Naive B cell (primary cell): ENCODE results near the gene RUNX2. TPM values are rescaled to one million over a fixed set of nuclear protein-coding genes. Genes with fewer than 3 reads are reported as not detected.

Experiments used
- ATAC-seq, 2 donors: fragments of 150-1000 bp; cut with Tn5 transposase; 2 replicates each; pipeline ENCODE4 v1.10.0; 2021; ENCODE audit warnings: low read depth in 2 of 2, mild to moderate bottlenecking in 2 of 2, moderate library complexity in 2 of 2
- DNase-seq: peaks from one replicate; pipeline ENCODE4 v3.0.0; 2022
- H3K27ac Mint-ChIP-seq, 6 donors: one replicate each; pipeline ENCODE4 v1.8.0; 2020 to 2022; ENCODE audit warnings: mild to moderate bottlenecking in 6 of 6, mixed read lengths in 6 of 6, moderate library complexity in 5 of 6, inconsistent platforms in 2 of 6
- H3K27me3 Mint-ChIP-seq, 3 donors: one replicate each; pipeline ENCODE4 v1.8.0; 2021 to 2022; ENCODE audit warnings: mixed read lengths in 3 of 3, mild to moderate bottlenecking in 1 of 3
- H3K36me3 Mint-ChIP-seq, 2 donors: one replicate each; pipeline ENCODE4 v1.8.0; 2020 to 2022; ENCODE audit warnings: mixed read lengths in 2 of 2, inconsistent platforms in 1 of 2, mild to moderate bottlenecking in 1 of 2
- H3K4me1 Mint-ChIP-seq, 3 donors: one replicate each; pipeline ENCODE4 v1.8.0; 2020 to 2022; ENCODE audit warnings: mixed read lengths in 3 of 3, inconsistent platforms in 1 of 3, mild to moderate bottlenecking in 1 of 3, moderate library complexity in 1 of 3
- H3K4me3 Mint-ChIP-seq, 8 donors: one replicate each; pipeline ENCODE4 v1.8.0; 2020 to 2022; ENCODE audit warnings: mild to moderate bottlenecking in 8 of 8, mixed read lengths in 8 of 8, moderate library complexity in 8 of 8, inconsistent platforms in 2 of 8
- H3K9me3 Mint-ChIP-seq, 7 donors: one replicate each; pipeline ENCODE4 v1.8.0; 2020 to 2022; ENCODE audit warnings: mixed read lengths in 7 of 7, mild to moderate bottlenecking in 5 of 7, inconsistent platforms in 2 of 7, moderate library complexity in 1 of 7
- polyA plus RNA-seq, 6 donors: library from polyadenylated mRNA; unstranded; fragments of 300-500 nt; fragmentation: Illumina TruSeq; gene quantifications; one replicate each; pipeline ENCODE4 v1.2.3, GENCODE V29; 2021; ENCODE audit warnings: low read depth in 6 of 6

Gene RUNX2
- polyA plus RNA-seq, 6 donors from 2014 or later: 0.08 to 0.37 (median 0.16) TPM; not detected in 3

DNA sequence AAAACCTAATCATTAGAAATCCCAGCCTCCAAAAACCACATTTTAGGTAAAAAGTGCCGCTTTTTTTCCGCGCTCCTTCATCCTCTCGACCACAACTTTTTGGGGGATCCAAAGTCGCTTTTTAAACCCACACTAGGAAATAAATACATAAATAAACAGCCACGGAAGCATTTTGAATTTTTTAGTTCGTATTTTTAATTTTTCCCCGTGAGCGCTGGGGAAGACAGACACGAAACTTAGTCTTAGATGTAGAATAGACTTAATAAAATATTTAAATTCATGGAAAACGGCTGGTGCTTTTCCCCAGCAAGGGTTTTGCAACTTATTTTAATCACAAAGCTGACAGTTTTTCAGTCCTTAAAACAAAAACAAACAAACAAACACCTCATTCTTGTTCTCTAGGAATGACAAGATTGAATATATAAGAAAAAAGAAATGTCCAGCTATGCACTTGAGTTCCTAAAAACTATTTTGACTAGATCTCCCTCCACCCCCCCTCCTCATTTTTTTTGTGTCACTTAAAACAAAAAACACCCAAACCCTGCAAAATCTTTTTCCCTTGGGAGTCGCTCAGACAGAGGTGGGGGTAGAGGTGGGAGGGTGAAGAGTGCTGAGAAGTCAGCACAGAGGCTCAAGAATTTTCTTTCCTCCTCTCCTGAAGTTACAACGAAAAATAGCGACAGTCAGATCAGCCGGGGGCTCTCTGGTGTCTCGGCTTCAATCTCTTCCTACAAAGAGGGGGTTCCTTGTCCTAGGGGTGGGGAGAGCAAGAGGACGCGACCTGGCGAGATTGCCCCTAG is 93.0 kb downstream of the RUNX2 start:
- peaks cover 0 to 3% (median 0%) of the 10 kb centered on the region in 7 donors for H3K9me3 Mint-ChIP-seq
- ATAC-seq (no peak), DNase-seq (no peak)
- peak overlapping the region; percentile 85 to 97 (median 92) for H3K4me3 Mint-ChIP-seq
- peak overlapping the region in 5 of 6 donors; percentile 50 to 93 (median 67) for H3K27ac Mint-ChIP-seq
- peaks cover 0 to 7% of the 10 kb centered on the region in 2 donors for H3K36me3 Mint-ChIP-seq
- H3K27me3 Mint-ChIP-seq: peaks cover 41 to 70% (median 67%) of the 10 kb centered on the region in 3 donors
- peaks cover 34 to 57% (median 47%) of the 10 kb centered on the region in 3 donors for H3K4me1 Mint-ChIP-seq

DNA sequence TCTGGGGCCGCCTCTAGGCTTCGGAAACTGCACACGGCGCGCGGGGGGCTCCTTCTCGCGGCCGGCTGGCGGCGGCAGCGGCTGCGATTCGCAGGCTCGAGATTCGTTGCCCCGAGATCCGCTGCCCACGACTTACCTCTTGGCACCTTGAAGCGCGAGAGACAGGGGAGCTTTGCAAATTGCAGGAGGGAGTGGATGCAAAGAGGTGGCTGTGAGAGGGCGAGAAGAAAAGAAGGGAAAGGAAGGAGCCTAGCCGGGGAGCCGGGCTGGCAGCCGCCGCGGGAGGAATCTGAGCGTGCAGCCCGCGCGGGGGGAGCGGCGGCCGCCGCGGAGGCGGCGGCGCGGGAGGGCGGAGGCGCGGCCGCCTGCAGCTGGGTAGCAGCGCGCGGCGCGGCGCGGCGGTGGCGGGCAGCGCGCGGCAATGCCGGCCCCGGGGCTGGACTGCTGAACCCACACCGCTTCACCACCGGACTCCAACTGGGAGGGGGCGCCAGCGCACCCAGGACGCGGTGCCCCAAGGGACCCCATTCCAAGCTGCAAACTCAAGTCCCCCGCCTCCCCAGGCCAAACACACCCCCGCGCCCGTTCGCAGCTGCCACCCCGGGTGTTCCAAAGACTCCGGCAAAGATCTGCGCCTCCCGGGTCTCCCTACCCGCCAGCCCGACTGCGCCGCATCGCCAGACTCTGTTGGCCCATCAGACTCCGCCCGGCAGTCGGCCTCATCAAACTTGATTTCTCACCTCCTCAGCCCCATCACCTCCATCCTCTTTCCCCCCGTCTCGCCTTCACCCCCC is 93.8 kb downstream of the RUNX2 start:
- ATAC-seq (peak; percentile 37 to 45), DNase-seq (peak; percentile 39)
- peak overlapping the region; percentile 49 to 93 (median 76) for H3K27ac Mint-ChIP-seq
- H3K9me3 Mint-ChIP-seq: peaks cover 0 to 3% (median 0%) of the 10 kb centered on the region in 7 donors
- peaks cover 0 to 7% of the 10 kb centered on the region in 2 donors for H3K36me3 Mint-ChIP-seq
- peaks cover 39 to 63% (median 62%) of the 10 kb centered on the region in 3 donors for H3K27me3 Mint-ChIP-seq
- H3K4me3 Mint-ChIP-seq: peak overlapping the region; percentile 91 to 97 (median 94)
- H3K4me1 Mint-ChIP-seq: peaks cover 34 to 57% (median 47%) of the 10 kb centered on the region in 3 donors

DNA sequence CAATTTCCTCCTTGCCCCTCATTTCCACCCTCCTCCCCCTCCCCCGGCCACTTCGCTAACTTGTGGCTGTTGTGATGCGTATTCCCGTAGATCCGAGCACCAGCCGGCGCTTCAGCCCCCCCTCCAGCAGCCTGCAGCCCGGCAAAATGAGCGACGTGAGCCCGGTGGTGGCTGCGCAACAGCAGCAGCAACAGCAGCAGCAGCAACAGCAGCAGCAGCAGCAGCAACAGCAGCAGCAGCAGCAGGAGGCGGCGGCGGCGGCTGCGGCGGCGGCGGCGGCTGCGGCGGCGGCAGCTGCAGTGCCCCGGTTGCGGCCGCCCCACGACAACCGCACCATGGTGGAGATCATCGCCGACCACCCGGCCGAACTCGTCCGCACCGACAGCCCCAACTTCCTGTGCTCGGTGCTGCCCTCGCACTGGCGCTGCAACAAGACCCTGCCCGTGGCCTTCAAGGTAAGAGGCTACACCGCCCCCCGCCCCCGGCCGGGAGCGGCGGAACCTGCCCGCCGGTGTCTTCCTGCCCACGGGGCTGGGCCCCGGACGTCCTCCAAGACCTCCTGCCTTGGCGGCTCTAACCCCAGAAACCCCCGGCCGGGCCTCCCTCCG is 94.5 kb downstream of the RUNX2 start:
- H3K4me1 Mint-ChIP-seq: peaks cover 34 to 57% (median 47%) of the 10 kb centered on the region in 3 donors

DNA sequence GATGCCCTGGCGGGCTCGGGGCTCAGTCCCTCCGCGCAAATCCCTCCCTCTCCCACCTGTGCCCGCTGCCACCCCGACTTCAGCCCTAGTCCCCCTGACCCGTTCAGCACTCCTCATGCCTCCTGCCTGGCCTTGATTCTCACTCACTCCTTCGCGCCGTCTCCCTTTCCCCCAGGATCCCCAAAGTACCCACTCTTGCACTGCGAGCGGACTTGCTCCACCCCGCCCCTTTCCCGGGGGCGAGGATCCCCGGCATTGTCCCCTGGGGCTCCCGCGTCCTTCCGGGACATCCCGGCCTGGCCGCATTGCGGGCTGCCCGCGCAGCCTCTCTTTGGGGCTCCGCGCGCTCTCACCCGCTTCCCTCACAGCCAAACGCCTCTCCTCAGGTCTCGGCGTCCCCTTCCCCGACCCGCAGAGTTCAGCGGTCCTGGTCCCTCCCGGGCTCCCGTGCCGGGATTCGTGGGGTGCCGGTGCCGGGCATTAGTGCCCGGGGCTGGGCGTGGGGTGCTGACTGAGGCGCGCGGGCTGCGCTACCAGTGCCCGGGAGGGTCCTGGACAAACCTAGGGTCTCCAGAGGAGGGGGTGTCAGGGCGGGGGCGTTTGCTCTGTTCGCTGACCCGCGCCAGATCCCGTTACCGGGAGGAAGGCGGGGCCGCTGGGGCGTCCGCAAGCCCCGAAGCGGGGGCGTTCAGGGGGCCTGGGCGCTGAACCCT is 95.1 kb downstream of the RUNX2 start:
- Mint-ChIP-seq H3K9me3 (peaks cover 0 to 3% (median 0%) of the 10 kb centered on the region in 7 donors), H3K4me3 (peak overlapping the region; percentile 91 to 95 (median 92)), H3K27me3 (peaks cover 38 to 61% (median 54%) of the 10 kb centered on the region in 3 donors), H3K36me3 (peaks cover 0 to 7% of the 10 kb centered on the region in 2 donors), H3K27ac (peak overlapping the region in 3 of 6 donors; percentile 76 to 94 (median 86)), H3K4me1 (peaks cover 34 to 57% (median 47%) of the 10 kb centered on the region in 3 donors)
- DNase-seq: no peak
- ATAC-seq: peak; percentile 8 to 10

More for the DNA sequence above, 94.5 kb downstream of the RUNX2 start:
- H3K27ac Mint-ChIP-seq: peak overlapping the region in 4 of 6 donors; percentile 49 to 94 (median 81)
- DNase-seq: peak; percentile 37
- peak overlapping the region; percentile 91 to 95 (median 92) for H3K4me3 Mint-ChIP-seq
- H3K9me3 Mint-ChIP-seq: peaks cover 0 to 3% (median 0%) of the 10 kb centered on the region in 7 donors
- H3K27me3 Mint-ChIP-seq: peaks cover 39 to 63% (median 56%) of the 10 kb centered on the region in 3 donors
- H3K36me3 Mint-ChIP-seq: peaks cover 0 to 7% of the 10 kb centered on the region in 2 donors
- peak; percentile 24 to 26 for ATAC-seq

DNA sequence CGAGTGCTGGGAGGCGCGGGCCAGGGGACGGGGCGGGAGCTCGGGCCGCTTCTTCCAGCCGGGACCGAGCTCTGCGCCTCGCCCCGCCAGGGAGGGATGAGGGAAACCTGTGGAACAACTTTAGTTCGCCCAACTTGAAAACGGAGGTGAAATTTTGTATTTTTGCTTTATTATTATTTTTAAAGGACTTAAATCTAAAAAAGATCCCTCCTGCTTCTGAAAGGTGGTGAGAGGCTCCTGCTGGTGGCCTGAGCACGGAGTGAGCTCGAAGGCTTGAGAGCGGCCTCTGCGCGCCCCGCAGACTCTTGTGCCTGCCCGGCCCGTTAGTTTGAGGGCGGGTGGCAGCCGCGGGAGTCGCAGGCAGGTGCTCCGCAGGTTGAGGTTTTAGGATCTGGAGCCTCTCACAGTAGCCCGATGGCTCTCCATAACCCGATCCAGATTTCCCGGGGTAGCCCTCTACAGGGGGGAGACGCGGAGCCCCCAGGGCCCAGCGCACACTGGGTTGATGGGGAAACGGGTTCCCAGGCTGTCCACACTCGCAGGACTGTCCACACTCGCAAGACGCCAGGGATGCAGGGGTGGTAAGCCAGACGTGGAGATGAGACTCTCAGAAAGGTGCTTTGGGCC is 95.8 kb downstream of the RUNX2 start:
- peaks cover 0 to 7% of the 10 kb centered on the region in 2 donors for H3K36me3 Mint-ChIP-seq
- peaks cover 0 to 3% (median 0%) of the 10 kb centered on the region in 7 donors for H3K9me3 Mint-ChIP-seq
- DNase-seq (no peak), ATAC-seq (peak in 1 of 2 donors; percentile 24)
- peak overlapping the region in 1 of 6 donors; percentile 20 for H3K27ac Mint-ChIP-seq
- H3K27me3 Mint-ChIP-seq: peaks cover 34 to 62% (median 61%) of the 10 kb centered on the region in 3 donors
- H3K4me1 Mint-ChIP-seq: peaks cover 34 to 57% (median 47%) of the 10 kb centered on the region in 3 donors
- H3K4me3 Mint-ChIP-seq: peak overlapping the region; percentile 73 to 92 (median 91)

DNA sequence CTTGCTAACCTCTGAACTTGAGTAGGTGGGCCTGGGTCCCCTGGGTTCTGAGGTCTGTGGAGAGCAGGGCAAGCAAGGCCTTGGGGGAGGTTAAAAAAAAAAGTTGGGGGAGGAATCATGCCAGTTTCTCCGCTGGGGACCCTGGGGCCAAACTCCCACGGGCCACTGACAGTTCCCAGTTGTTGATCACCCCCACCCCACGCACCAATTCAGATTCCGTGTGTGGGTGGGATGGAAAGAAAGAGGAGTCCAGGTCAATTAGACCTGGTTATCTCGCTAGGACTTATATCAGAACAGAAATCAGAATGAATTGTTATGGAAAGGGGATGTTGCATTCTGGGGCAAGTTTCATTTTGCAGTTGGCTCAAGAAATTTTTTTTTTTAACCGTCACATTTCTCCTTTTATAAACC is 96.3 kb downstream of the RUNX2 start:
- ATAC-seq (no peak), DNase-seq (no peak)
- Mint-ChIP-seq H3K9me3 (peaks cover 0 to 1% (median 0%) of the 10 kb centered on the region in 7 donors), H3K36me3 (peaks cover 0 to 7% of the 10 kb centered on the region in 2 donors), H3K27ac (peak overlapping the region in 1 of 6 donors; percentile 20), H3K27me3 (peaks cover 28 to 62% (median 60%) of the 10 kb centered on the region in 3 donors), H3K4me3 (peak overlapping the region; percentile 73 to 92 (median 89)), H3K4me1 (peaks cover 32 to 52% (median 44%) of the 10 kb centered on the region in 3 donors)

DNA sequence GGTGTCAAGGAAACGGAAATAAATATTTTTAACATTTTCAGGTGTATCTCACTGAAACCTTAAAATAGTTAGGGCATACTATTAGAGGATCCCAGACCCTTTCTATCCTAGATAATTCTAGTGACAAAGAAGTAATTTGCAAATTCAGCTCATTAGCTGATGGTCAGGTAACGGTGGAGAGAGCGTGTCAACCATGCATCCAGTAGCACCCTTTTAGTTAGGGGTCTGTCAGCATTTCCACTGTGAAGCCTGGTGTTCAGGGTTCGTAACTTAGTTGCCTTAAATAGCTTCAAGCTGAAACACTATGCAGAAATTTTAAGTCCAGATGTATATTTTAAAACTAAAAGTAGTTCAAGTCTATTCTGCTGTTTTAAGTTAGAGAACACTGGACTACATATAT is 98.1 kb downstream of the RUNX2 start:
- Mint-ChIP-seq H3K27ac (no peak overlapping the region), H3K4me3 (no peak overlapping the region), H3K27me3 (peaks cover 11 to 55% (median 51%) of the 10 kb centered on the region in 3 donors), H3K36me3 (peaks cover 0 to 7% of the 10 kb centered on the region in 2 donors), H3K9me3 (peaks cover 0 to 1% (median 0%) of the 10 kb centered on the region in 7 donors), H3K4me1 (peaks cover 18 to 34% (median 26%) of the 10 kb centered on the region in 3 donors)
- ATAC-seq (no peak), DNase-seq (no peak)

DNA sequence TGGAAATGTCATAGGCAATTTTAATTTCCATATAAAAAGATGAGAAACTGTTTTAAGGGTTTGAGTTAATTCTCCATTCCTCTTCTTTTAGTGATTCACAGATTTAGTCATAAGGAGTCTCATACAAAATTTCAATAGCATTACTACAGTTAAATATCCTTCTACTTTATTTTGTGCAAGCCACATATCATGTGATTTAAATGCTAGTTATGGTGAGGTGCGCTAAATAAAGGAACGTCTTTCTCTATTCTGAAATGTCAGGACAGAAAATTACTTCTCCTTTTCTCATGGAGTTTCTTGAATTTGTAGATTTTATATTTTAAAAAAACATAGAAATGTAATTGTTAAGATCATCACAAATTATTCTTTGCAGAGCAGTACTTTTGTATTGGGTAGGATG is 99.6 kb downstream of the RUNX2 start:
- no peak for DNase-seq
- H3K9me3 Mint-ChIP-seq: no peaks in the 10 kb centered on the region
- H3K4me3 Mint-ChIP-seq: no peak overlapping the region
- peaks cover 5 to 44% (median 40%) of the 10 kb centered on the region in 3 donors for H3K27me3 Mint-ChIP-seq
- ATAC-seq: no peak
- no peaks in the 10 kb centered on the region for H3K36me3 Mint-ChIP-seq
- peaks cover 11 to 26% (median 20%) of the 10 kb centered on the region in 3 donors for H3K4me1 Mint-ChIP-seq
- H3K27ac Mint-ChIP-seq: no peak overlapping the region

DNA sequence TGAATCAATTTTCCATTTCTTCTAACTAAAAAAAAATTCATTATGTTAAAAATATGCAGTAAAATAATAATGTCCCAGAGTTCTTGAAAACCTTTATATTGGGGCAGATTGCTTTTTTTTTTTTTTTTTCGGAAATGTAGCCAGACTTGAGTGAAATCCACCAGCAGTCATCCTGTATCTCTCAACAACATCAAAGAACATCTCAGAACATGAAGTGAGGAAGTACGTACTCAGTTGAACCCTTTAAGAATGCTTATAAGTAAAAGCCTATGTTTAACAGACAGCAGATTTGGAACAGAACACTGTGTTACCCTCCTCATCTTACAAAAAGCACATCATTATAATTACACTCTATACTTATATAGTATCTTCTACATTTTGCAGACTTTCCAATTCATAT is 100.6 kb downstream of the RUNX2 start:
- ATAC-seq: no peak

DNA sequence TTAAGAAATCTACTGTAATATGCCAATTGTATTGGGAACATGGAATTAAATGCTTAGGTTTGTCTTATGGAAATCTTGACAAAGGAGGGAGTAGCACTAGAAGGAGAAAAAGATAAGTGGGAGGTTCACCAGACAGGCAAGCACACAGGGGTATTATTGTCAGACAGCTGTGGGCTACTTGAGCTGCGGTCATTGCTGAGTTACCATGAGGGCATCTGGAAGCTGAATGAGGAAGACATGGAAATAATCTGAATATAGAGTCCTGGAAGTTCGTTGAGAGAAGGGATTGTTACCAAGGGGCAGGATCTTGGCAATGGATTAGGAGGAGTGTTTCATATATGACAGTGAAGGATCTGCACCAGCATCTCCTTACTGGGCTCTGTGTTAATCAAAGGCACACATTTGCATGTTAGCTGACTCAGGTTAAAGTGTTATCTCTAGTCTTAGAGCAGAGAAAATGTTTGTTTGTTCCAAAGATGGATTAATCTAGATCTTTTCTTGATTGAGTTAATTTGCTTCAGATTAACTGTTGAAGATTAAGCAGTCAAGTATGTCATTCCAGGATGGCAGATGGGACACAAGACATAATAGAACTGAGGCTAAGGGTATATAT is 102.6 kb downstream of the RUNX2 start:
- DNase-seq: no peak
- no peak for ATAC-seq
- Mint-ChIP-seq H3K27ac (no peak overlapping the region), H3K36me3 (no peaks in the 10 kb centered on the region), H3K4me1 (peaks cover 0 to 14% (median 0%) of the 10 kb centered on the region in 3 donors), H3K4me3 (no peak overlapping the region), H3K27me3 (peaks cover 0 to 23% (median 22%) of the 10 kb centered on the region in 3 donors), H3K9me3 (no peaks in the 10 kb centered on the region)

More for the DNA sequence above, 100.6 kb downstream of the RUNX2 start:
- Mint-ChIP-seq H3K9me3 (no peaks in the 10 kb centered on the region), H3K36me3 (no peaks in the 10 kb centered on the region), H3K27ac (no peak overlapping the region), H3K4me1 (peaks cover 6 to 21% (median 14%) of the 10 kb centered on the region in 3 donors), H3K4me3 (no peak overlapping the region), H3K27me3 (peaks cover 5 to 37% (median 33%) of the 10 kb centered on the region in 3 donors)
- no peak for DNase-seq

DNA sequence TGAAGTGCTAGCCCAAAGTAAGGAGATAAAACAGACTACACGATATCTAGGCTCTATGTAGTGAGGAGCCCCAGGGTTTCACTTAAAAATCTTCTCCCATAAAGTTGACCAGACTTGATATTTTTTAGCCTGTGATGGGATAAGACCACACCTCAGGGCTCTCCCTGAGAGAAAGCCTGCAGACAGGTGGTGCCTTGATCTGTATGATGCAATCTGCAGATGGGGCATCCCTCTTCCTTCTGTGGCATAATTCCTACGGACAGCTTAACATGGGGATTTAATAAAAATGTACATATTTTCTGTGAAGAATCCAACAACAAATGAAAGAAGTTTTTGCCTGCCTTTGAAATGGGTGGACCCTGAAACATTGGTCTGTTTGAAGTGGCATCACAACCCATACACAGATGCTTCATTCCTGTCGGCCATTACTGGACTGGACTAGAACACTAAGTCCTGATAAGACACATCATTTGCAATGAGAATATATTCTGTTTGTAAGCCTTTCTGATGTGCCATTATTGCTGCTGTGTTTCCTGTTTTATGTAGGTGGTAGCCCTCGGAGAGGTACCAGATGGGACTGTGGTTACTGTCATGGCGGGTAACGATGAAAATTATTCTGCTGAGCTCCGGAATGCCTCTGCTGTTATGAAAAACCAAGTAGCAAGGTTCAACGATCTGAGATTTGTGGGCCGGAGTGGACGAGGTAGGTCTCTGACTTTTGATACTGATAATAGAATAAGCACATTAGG is 103.4 kb downstream of the RUNX2 start:
- ATAC-seq (no peak), DNase-seq (no peak)
- H3K27me3 Mint-ChIP-seq: peaks cover 0 to 23% (median 22%) of the 10 kb centered on the region in 3 donors
- peak overlapping the region in 1 of 8 donors; percentile 19 for H3K4me3 Mint-ChIP-seq
- H3K36me3 Mint-ChIP-seq: no peaks in the 10 kb centered on the region
- H3K27ac Mint-ChIP-seq: no peak overlapping the region
- H3K9me3 Mint-ChIP-seq: no peaks in the 10 kb centered on the region
- H3K4me1 Mint-ChIP-seq: peaks cover 0 to 14% (median 1%) of the 10 kb centered on the region in 3 donors
